Measurements from ENCODE around the gene SEZ6L. TPM values are rescaled to one million over a fixed set of nuclear protein-coding genes. Genes with fewer than 3 reads are reported as not detected.
A peak's percentile ranks its signal among the peaks of the same experiment; 100 is the strongest.

The SEZ6L gene
- polyA plus RNA-seq, 1 donor: 4.3 TPM

DNA sequence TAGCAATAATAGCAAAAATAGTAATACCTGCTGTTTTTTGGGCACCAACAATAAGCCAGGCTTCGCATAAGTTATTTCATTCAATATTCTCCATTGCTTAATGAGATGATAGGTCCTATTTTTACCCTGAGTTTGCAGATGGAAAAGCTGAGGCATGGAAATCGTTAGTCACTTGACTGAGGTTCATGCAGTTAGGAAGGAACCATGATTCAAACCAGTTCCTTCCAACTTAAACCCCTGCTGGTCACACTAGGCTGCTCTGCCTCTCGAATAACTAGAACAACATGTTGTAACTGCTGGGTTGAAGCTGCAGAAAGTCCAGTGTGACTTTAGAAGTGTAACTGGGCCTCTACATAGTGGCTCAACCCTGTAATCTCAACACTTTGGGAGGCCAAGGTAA is 69.3 kb downstream of the SEZ6L start:
- Histone ChIP-seq H3K27me3 (ENCODE audit: control insufficient read depth, insufficient read depth, low read length) (no peaks in the 10 kb centered on the region), H3K36me3 (ENCODE audit: control insufficient read depth, insufficient read depth, low read length) (no peaks in the 10 kb centered on the region), H3K27ac (ENCODE audit: low read length) (no peak overlapping the region)

GRCh38 chr22:26239581-26239980 is 70.3 kb downstream of the SEZ6L start:
- Histone ChIP-seq H3K36me3 (ENCODE audit: control insufficient read depth, insufficient read depth, low read length) (no peaks in the 10 kb centered on the region), H3K27me3 (ENCODE audit: control insufficient read depth, insufficient read depth, low read length) (no peaks in the 10 kb centered on the region), H3K27ac (ENCODE audit: low read length) (no peak overlapping the region), H3K4me1 (ENCODE audit: control insufficient read depth, insufficient read depth, low read length) (no peaks in the 10 kb centered on the region), H3K9me3 (ENCODE audit: control insufficient read depth, low read depth, low read length) (no peaks in the 10 kb centered on the region), H3K4me3 (ENCODE audit: low read length) (no peak overlapping the region)
- WGBS (ENCODE audit: insufficient coverage, low lambda C conversion rate): no CpG with 5 or more reads among the region's 4 CpGs
- DNase-seq: no peak

More for the DNA sequence above, 69.3 kb downstream of the SEZ6L start:
- no CpG with 5 or more reads among the region's 3 CpGs for WGBS (ENCODE audit: insufficient coverage, low lambda C conversion rate)
- Histone ChIP-seq H3K9me3 (ENCODE audit: control insufficient read depth, low read depth, low read length) (no peaks in the 10 kb centered on the region), H3K4me1 (ENCODE audit: control insufficient read depth, insufficient read depth, low read length) (no peaks in the 10 kb centered on the region), H3K4me3 (ENCODE audit: low read length) (no peak overlapping the region)
- DNase-seq: no peak

DNA sequence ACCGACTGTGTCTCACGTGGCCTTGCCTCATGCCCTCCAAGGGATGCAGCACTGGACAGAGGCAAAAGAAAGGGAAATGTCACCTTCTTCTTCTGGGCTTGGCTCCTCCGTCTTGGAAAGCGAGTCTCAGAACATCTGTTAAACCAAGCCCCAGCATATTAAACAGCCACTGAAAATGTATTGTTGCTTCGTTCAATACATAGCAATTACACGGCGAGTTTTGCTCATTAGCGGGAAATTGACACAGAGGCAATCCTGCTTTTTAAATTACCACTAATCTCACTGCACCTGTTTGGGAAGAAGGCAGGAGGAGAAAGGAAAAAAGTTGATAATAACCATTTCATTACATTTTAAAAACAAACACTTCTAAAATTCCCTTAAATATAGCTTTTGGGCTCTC is 72.1 kb downstream of the SEZ6L start:
- H3K4me1 ChIP-seq (ENCODE audit: control insufficient read depth, insufficient read depth, low read length): no peaks in the 10 kb centered on the region
- WGBS (ENCODE audit: insufficient coverage, low lambda C conversion rate): 80% methylated on average over 1 of the region's 8 CpGs
- no peak overlapping the region for H3K27ac ChIP-seq (ENCODE audit: low read length)
- H3K9me3 ChIP-seq (ENCODE audit: control insufficient read depth, low read depth, low read length): no peaks in the 10 kb centered on the region
- DNase-seq: no peak
- H3K4me3 ChIP-seq (ENCODE audit: low read length): no peak overlapping the region
- H3K27me3 ChIP-seq (ENCODE audit: control insufficient read depth, insufficient read depth, low read length): no peaks in the 10 kb centered on the region
- H3K36me3 ChIP-seq (ENCODE audit: control insufficient read depth, insufficient read depth, low read length): no peaks in the 10 kb centered on the region

DNA sequence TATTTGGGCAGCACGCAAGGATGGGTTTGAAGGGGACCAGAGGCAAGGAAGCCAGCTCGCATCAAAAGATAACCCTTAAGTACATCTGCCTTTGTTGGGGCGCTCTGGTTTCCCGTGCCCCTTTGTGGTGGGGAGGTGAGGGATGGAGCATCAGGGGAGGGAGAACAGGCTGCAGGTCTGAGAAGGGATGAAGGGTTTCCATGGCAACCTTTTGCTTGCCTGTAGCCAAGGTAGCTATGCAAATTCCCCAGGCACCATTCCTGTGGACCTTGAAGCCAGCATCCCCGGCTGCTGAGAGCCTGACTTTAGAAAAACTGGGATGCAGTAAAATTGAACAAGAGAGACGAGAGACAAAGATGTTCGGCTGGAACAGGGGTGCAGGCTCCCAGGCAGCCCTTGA is 75.7 kb downstream of the SEZ6L start:
- H3K9me3 ChIP-seq (ENCODE audit: control insufficient read depth, low read depth, low read length): no peaks in the 10 kb centered on the region
- H3K4me3 ChIP-seq (ENCODE audit: low read length): no peak overlapping the region
- no peak overlapping the region for H3K27ac ChIP-seq (ENCODE audit: low read length)
- no peaks in the 10 kb centered on the region for H3K36me3 ChIP-seq (ENCODE audit: control insufficient read depth, insufficient read depth, low read length)
- WGBS (ENCODE audit: insufficient coverage, low lambda C conversion rate): no CpG with 5 or more reads among the region's 7 CpGs
- no peaks in the 10 kb centered on the region for H3K4me1 ChIP-seq (ENCODE audit: control insufficient read depth, insufficient read depth, low read length)
- no peak for DNase-seq
- no peaks in the 10 kb centered on the region for H3K27me3 ChIP-seq (ENCODE audit: control insufficient read depth, insufficient read depth, low read length)

DNA sequence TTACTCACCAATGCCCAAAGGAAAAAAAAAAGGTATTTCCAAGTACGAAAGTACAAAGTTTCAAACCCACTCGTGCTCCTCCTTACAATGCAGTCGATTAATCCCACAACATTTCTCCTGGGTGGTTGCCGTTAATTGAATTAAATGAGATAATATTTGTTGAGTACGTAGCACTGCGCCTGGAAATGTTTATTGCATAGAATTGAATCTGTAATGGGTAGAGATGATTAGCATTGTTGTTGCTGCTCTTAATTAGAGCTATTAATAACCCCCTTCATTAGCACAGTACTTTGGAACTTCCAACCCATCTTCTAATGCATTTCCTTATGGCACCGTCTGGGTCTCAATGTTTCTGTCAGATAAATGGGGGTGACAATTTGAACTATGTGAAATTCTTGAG is 77.3 kb downstream of the SEZ6L start:
- H3K9me3 ChIP-seq (ENCODE audit: control insufficient read depth, low read depth, low read length): no peaks in the 10 kb centered on the region
- H3K27me3 ChIP-seq (ENCODE audit: control insufficient read depth, insufficient read depth, low read length): no peaks in the 10 kb centered on the region
- no peaks in the 10 kb centered on the region for H3K4me1 ChIP-seq (ENCODE audit: control insufficient read depth, insufficient read depth, low read length)
- DNase-seq: no peak
- WGBS (ENCODE audit: insufficient coverage, low lambda C conversion rate): no CpG with 5 or more reads among the region's 7 CpGs
- H3K27ac ChIP-seq (ENCODE audit: low read length): no peak overlapping the region
- no peaks in the 10 kb centered on the region for H3K36me3 ChIP-seq (ENCODE audit: control insufficient read depth, insufficient read depth, low read length)
- no peak overlapping the region for H3K4me3 ChIP-seq (ENCODE audit: low read length)

GRCh38 chr22:26251869-26252268 is 82.6 kb downstream of the SEZ6L start:
- DNase-seq: no peak
- no peak overlapping the region for H3K4me3 ChIP-seq (ENCODE audit: low read length)
- no peaks in the 10 kb centered on the region for H3K36me3 ChIP-seq (ENCODE audit: control insufficient read depth, insufficient read depth, low read length)
- no peak overlapping the region for H3K27ac ChIP-seq (ENCODE audit: low read length)
- H3K9me3 ChIP-seq (ENCODE audit: control insufficient read depth, low read depth, low read length): no peaks in the 10 kb centered on the region
- H3K4me1 ChIP-seq (ENCODE audit: control insufficient read depth, insufficient read depth, low read length): no peaks in the 10 kb centered on the region
- no peaks in the 10 kb centered on the region for H3K27me3 ChIP-seq (ENCODE audit: control insufficient read depth, insufficient read depth, low read length)
- no CpG with 5 or more reads among the region's 5 CpGs for WGBS (ENCODE audit: insufficient coverage, low lambda C conversion rate)

DNA sequence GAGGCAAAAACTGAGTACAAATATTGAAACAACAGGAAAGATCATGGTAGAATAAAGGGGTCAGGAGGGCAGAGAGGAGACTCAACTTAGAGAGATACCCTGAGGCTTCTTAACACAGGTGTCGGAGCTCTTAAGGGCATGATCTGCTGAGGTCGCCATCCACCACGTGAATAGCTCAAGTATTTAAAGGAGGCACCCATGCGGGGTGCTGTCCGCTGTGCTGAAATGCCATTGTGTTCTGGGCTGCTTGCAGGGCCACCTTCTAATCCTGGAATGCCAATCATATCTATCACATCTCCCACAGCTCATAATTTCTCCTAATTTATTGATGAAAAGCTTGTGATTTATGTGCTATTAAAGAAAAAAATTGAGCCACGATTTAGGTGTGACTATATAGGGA is 90.2 kb downstream of the SEZ6L start:
- no peaks in the 10 kb centered on the region for H3K27me3 ChIP-seq (ENCODE audit: control insufficient read depth, insufficient read depth, low read length)
- peak in 1 of 2 donors; percentile 4 for DNase-seq
- 17% methylated on average over 1 of the region's 6 CpGs for WGBS (ENCODE audit: insufficient coverage, low lambda C conversion rate)
- no peaks in the 10 kb centered on the region for H3K36me3 ChIP-seq (ENCODE audit: control insufficient read depth, insufficient read depth, low read length)
- no peaks in the 10 kb centered on the region for H3K9me3 ChIP-seq (ENCODE audit: control insufficient read depth, low read depth, low read length)
- H3K27ac ChIP-seq (ENCODE audit: low read length): no peak overlapping the region
- no peaks in the 10 kb centered on the region for H3K4me1 ChIP-seq (ENCODE audit: control insufficient read depth, insufficient read depth, low read length)
- H3K4me3 ChIP-seq (ENCODE audit: low read length): no peak overlapping the region

GRCh38 chr22:26264162-26264561 is 94.9 kb downstream of the SEZ6L start:
- H3K36me3 ChIP-seq (ENCODE audit: control insufficient read depth, insufficient read depth, low read length): no peaks in the 10 kb centered on the region
- no peak for DNase-seq
- no peaks in the 10 kb centered on the region for H3K4me1 ChIP-seq (ENCODE audit: control insufficient read depth, insufficient read depth, low read length)
- no peaks in the 10 kb centered on the region for H3K9me3 ChIP-seq (ENCODE audit: control insufficient read depth, low read depth, low read length)
- H3K27me3 ChIP-seq (ENCODE audit: control insufficient read depth, insufficient read depth, low read length): no peaks in the 10 kb centered on the region
- WGBS (ENCODE audit: insufficient coverage, low lambda C conversion rate): no CpG with 5 or more reads among the region's 1 CpG
- H3K4me3 ChIP-seq (ENCODE audit: low read length): no peak overlapping the region
- no peak overlapping the region for H3K27ac ChIP-seq (ENCODE audit: low read length)

DNA sequence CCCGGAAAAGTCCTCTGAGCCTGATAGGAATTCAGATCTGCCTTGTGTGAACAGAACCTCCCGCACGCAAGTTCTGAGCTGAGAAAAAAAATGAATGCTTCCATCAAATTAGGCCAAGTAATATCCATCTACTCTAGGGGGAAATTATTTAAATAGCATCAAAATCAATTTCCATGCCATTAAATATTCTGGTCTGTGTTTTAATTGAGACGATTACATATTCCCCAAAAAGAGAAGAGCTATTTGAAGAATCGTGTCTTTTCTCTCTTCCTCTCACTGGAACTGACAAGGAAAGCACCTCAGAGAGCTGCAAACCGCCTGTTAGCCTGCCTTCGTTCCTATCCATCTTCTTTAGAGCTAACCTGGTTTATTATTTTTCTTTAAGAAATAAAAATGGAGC is 96.0 kb downstream of the SEZ6L start:
- DNase-seq: no peak
- WGBS (ENCODE audit: insufficient coverage, low lambda C conversion rate): 63% methylated on average over 2 of the region's 7 CpGs
- Histone ChIP-seq H3K4me3 (ENCODE audit: low read length) (no peak overlapping the region), H3K9me3 (ENCODE audit: control insufficient read depth, low read depth, low read length) (no peaks in the 10 kb centered on the region), H3K4me1 (ENCODE audit: control insufficient read depth, insufficient read depth, low read length) (no peaks in the 10 kb centered on the region), H3K27ac (ENCODE audit: low read length) (no peak overlapping the region), H3K36me3 (ENCODE audit: control insufficient read depth, insufficient read depth, low read length) (no peaks in the 10 kb centered on the region), H3K27me3 (ENCODE audit: control insufficient read depth, insufficient read depth, low read length) (no peaks in the 10 kb centered on the region)

DNA sequence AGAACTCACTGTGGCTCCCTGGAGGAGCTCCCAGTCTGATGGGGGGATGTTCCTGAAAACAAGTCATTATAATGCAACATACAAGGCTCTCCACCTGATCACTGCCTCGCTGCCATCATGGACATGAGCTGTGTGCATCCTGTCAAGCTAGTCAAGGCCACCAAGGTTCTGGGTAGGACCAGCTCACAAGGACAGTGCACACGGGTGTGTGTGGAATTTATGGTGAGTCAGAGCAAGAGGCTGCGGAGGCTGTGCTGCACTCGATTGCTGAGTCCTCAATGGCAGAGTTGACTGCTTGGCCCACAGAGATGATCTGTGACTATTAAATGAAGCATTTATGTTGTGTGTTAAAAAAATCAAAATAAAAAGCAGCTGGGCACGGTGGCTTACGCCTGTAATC is 96.6 kb downstream of the SEZ6L start:
- H3K9me3 ChIP-seq (ENCODE audit: control insufficient read depth, low read depth, low read length): no peaks in the 10 kb centered on the region
- H3K27ac ChIP-seq (ENCODE audit: low read length): no peak overlapping the region
- no peaks in the 10 kb centered on the region for H3K4me1 ChIP-seq (ENCODE audit: control insufficient read depth, insufficient read depth, low read length)
- H3K4me3 ChIP-seq (ENCODE audit: low read length): no peak overlapping the region
- H3K36me3 ChIP-seq (ENCODE audit: control insufficient read depth, insufficient read depth, low read length): no peaks in the 10 kb centered on the region
- no peaks in the 10 kb centered on the region for H3K27me3 ChIP-seq (ENCODE audit: control insufficient read depth, insufficient read depth, low read length)
- no peak for DNase-seq
- WGBS (ENCODE audit: insufficient coverage, low lambda C conversion rate): no CpG with 5 or more reads among the region's 6 CpGs

GRCh38 chr22:26267856-26268255 is 98.6 kb downstream of the SEZ6L start:
- WGBS (ENCODE audit: insufficient coverage, low lambda C conversion rate): 100% methylated on average over 1 of the region's 1 CpG
- no peak for DNase-seq

More at GRCh38 chr22:26267856-26268255, 98.6 kb downstream of the SEZ6L start:
- Histone ChIP-seq H3K27ac (ENCODE audit: low read length) (no peak overlapping the region), H3K9me3 (ENCODE audit: control insufficient read depth, low read depth, low read length) (no peaks in the 10 kb centered on the region), H3K4me1 (ENCODE audit: control insufficient read depth, insufficient read depth, low read length) (no peaks in the 10 kb centered on the region), H3K4me3 (ENCODE audit: low read length) (no peak overlapping the region), H3K36me3 (ENCODE audit: control insufficient read depth, insufficient read depth, low read length) (no peaks in the 10 kb centered on the region), H3K27me3 (ENCODE audit: control insufficient read depth, insufficient read depth, low read length) (no peaks in the 10 kb centered on the region)
